HG02884 (cell line): Measurements from ENCODE around the gene EXD3.
"Not testable (repeated sequence)": the region's sequence is repeated elsewhere in the genome, so short reads cannot be mapped to it uniquely, and the experiment has no call there.

Experiments
- ATAC-seq: cut with Tn5 transposase; IDR thresholded peaks from one replicate; pipeline ENCODE4 v1.9.1; 2021; ENCODE audit warnings: mild to moderate bottlenecking, moderate library complexity; ENCODE audit not compliant: unreplicated experiment

The EXD3 gene

DNA sequence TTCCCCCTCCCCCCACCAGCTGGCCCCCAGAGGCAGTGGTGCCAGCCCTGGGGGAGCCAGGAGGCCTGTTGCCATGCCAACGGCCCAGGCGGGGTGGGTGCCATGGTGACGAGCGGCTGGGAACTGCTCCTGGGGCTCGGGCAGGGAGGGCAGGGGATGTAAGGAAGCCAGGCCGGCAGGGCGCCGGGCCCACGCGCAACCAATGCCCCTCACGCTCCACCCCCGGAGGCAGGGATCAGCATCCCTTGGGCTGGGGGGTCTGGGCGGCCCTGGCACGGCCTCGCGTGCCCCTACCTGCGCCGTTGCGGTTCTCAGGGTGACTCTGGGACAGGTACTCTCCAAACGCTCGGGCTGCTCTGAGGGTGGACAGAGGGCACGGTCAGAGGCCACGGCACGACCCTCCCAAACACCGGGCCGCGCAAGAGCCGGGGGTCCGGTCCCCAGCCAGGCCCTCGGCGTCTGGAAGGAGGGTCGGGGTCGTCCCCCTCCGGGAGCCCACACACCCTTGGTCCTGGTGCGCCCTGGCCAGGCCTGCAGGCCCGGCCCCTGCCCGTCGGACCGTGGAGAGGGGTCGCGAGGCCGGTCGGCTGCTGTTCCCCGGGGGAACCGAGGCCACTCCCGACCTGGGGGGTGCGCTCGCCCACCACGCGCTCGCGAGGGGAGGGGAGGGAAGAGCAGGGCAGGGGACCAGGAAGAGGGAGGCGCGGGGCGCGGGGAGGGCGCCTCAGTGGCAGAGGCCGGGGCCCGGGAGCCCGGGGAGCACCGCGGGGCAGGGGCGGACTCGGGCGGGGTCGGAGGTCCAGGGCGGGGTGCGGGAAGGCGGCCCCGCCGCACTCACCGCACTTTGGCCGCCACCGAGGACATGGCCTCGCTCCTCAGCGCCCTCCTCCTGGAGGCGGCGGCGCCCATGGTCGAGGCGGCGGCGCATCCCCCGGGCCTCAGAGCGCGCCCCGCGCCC lies 35.5 kb upstream of the EXD3 start:
- ATAC-seq: peak; percentile 1

DNA sequence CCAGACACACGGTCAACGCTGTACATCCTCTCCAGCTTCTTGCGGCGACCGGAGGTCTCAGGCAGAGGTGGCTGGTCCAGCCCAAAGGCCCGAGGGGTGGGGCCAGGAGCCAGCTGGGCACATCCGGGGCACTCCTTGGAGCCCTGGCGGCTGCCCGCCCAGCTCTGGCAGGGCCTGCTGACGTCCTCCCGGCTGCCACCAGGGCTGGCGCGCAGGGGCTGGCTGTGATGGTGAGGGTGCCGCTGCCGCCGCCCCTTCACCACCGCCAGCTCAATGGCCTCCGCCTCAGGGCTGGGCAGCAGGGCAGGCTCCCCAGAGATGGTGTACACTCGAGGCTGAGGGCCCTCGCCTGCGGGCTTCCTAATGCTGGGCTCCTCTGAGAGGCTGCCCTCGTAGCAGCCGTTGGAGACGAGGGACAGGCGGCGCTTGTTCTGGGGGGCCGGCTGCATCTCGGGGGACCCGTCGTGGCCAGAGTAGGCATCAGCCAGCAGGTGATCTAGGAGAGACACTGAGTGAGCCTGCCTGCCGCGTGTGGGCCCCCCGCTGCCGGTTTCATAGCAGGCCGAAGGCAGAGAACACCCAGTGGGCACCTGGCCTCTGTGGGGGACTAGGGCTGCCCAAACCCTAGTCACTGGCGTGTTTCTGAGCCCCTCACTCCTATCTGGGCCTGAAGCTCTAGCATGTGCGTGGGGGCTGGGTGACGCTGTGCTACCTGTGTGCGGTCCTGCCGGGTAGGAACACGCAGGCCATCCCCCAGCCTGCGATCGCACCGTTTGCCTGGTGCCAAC lies 34.6 kb upstream of the EXD3 start:
- no peak for ATAC-seq

DNA sequence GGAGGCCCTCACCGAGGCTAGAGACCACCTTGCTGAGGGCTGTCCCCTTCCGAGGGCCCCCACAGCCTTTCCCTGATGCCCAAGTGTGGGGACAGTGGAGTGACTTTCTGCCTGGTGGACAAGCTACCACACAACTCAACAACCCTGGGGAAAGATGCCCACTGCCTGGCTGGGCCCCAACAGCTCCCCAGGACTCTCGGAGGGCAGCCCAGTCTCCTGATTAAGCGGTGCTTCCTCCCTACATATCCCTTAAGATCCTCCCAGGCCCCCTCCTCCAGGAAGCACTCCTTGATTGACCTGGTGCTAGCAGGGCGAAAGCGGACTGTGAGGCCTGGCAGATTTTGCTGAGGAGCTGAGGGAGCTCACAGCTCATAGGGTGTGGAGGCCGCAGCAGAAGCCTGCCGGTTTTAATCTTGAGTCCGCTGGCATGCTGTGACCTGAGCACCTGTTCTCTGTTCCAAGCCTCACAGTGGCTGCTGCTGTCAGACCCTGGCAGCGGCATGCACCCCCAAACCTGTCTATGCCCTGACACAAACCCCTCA lies 34.0 kb upstream of the EXD3 start:
- no peak for ATAC-seq

DNA sequence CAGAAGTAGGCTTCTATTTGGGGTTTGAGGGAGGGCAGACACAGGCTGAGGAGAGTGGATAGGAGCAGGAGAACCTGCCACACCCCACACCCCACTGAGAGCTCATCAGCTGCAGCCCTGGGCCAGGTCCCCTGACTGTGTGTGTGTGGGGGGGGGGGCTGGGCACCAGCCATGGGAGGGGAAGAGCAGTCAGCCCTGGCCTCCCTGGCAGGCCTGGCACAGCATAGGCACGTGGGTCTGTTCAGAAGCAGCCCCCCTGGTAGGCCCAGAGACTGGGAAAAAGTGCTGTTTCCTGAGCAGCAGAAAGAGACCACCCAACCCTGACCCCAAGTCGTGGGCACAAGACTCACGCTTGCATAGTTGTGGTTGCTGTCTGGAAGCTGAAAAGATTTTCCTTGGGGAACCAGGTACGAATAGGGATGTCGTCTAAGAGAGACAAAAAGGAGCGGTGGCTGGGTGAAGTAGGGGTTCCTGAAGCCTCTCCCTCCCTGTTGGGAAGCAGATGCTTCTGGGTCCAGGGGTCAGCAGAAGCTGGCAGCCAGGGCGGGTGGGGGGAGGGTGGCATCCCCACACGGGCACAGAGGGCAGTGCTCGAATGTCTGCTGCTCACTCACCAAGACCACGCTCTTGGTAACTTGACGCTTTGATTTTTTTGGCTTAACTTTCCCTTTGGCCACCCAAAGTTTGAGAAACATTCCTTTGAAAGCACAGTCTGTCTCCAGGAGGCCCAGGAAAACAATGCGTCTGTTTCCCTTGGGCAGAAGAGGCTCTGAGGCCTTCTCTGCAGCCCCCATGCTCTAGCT lies 33.3 kb upstream of the EXD3 start:
- no peak for ATAC-seq

DNA sequence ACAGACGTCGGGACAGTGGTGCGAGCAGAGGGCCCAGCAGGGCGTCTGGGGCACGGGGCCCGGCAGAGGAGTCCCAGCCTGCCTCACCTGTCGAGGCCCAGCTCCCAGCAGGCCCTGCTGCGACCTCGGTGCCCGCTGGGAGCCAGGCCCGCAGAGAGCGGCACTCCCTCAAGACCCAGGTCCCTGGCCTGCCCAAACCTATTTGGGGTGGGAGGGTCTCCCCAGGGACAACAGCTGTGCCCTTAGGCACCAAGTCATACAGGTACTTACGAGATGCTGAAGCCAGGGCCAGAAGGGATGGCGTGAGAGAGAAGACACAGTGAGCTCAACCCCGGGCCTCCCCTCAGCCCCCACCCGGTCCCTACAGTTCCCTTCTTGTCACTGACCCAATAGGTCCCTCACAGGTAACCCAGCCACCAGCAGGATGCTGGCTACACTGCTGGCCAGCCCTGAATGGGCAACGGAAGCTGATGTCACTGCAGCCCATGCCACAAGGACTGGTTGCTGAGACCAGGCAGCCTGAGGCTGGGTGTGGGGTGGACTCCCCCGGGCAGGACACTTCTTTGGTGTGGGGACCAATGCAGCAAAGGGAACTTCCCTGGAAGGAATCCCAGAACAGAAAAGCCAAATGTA lies 32.5 kb upstream of the EXD3 start:
- ATAC-seq: no peak

DNA sequence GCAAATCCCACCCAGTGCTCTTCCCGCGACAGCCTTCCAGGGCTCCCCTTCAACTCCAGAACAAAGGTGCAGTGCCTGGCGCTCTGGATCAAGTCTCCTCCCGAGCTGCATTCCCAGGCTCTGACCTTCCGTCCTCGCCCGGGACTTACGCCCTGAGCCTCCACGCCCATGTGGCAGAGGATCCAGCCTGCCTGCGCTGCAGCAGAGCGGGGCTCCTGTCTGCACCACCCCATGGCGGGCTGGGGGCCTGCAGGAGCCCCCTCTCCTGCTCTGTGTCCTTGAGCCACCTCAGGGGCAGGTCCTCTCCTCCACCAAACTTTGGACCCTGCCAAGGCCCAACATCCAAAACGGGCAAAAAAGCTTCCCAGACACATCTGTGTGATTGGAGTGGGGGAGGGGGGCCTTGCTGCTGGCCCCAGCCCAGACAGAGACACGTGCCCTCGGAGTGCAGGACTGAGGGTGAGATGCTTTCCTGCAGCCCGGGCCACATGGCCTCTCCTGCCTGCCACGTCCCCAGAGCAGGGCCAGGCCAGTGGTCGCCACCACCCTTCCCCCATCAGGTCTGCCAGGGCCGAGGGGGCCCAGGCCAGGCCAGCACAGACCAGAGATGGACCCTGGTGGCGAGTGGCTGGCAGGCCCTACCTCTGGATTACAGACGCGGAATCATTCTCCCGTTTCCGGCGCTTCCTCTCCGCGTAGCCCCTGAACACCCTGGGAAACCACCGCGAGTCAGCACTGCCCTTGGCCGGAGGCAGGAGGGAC lies 31.8 kb upstream of the EXD3 start:
- no peak for ATAC-seq

DNA sequence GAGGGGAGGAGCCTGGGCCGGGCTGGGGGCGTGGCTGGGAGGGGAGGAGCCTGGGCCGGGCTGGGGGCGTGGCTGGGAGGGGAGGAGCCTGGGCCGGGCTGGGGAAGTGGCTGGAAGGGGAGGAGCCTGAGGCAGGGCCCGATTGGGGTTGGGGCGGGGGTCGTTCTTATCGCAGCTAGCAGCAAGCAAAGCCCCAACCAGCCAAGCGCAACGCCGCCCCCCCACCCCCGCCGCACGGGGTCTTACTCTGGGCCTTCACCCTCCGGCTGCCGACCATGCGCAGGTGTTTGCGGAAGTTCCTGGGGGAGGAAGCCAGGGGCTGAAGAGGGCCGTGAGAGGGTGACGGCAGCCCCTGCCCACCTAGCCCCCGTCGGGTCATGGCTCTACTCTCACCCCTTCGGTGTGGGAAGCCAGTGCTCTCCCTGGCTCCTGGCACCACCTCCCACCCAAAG lies 31.2 kb upstream of the EXD3 start:
- ATAC-seq: no peak

DNA sequence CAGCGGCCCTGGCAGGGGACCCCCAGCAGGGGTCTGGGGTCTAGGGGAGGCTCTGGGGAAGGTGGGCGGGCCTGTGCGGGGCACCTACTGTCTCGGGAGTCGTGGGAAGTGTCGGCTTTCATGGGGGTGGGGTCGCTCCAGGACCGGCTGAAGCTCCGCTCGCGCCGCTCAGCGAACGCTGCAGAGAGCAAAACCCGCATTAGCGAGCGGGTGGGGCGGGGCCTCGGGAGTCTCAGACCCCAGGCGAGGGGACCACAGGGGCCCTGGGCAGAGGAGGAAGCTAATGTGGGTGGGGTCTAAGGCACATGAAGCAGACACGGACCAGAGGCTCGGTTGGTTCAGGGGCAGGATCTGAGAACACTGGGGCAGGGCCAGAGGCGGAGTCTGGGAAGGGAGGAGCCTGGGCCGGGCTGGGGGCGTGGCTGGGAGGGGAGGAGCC lies 30.7 kb upstream of the EXD3 start:
- ATAC-seq: no peak

DNA sequence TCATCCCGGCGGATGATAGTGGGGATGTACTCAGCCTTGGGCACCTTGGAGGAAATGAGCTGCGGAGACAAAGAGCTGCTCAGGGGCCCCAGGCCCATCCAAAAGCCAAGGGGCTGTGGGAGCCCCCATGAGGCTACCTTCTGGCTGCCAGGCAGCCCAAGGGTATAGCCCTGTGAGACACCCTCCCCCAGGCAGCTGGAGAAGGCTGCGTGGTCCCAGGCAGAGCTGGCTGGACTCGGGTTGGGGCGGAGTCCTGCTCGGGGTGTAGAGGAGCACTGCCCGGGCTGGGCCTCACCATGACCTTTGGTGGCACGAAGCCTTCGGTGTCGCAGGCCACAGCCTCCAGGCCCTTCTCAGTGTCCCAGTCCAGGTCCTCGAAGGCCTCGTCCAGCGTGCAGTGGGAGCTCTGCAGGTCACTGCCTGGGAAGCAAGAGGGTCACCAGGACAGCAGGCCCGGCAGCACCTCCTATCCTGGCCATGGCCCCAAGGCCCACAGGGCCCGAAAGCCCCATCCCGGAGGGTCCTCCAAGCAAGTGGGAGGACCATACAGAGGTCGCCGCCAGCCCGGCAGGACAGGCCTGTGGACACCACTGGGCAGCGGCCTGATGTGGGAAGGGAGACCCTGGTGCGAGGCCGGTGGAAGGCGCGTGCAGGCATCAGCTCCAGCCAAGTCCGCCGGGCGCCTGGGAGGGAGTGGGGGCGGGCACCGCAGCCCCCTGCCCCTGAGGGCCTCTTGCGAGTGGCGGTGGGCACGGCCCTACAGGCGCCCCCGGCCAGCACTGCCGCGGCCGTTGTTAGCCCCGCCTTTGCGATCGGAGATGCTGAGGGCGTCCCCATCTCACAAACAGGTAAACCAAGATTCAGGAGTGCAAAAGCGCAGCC lies 30.0 kb upstream of the EXD3 start:
- no peak for ATAC-seq

DNA sequence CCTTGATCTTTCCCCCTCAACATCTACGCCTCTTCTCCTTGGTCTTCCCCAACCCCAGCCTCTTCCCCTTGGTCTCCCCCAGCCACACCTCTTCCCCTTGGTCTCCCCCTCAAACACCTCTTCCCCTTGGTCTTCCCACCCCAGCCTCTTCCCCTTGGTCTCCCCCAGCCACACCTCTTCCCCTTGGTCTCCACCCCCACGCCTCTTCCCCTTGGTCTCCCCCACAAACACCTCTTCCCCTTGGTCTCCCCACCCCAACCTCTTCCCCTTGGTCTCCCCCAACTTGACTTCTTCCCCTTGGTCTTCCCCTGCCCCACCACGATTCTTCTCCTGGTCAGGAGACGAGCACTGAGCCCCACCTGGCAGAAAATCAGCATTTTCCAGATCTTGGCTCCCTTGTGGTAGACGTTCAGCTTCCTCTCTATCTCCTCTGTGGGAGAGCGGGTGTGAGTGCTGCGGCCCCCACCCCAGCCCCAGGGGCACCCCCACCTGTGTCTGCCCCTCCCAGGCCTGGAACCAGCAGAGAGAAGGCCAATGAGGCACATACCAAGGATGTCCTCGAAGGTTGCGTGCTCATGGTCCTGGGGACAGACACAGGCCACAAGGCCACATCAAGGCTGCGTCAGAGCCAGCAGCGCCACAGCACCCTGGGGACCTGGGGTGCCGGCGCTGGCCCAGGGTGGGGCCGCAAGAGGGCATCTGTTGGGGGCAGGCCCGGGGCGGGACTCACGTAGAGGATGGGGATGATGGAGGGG lies 29.2 kb upstream of the EXD3 start:
- ATAC-seq: no peak

DNA sequence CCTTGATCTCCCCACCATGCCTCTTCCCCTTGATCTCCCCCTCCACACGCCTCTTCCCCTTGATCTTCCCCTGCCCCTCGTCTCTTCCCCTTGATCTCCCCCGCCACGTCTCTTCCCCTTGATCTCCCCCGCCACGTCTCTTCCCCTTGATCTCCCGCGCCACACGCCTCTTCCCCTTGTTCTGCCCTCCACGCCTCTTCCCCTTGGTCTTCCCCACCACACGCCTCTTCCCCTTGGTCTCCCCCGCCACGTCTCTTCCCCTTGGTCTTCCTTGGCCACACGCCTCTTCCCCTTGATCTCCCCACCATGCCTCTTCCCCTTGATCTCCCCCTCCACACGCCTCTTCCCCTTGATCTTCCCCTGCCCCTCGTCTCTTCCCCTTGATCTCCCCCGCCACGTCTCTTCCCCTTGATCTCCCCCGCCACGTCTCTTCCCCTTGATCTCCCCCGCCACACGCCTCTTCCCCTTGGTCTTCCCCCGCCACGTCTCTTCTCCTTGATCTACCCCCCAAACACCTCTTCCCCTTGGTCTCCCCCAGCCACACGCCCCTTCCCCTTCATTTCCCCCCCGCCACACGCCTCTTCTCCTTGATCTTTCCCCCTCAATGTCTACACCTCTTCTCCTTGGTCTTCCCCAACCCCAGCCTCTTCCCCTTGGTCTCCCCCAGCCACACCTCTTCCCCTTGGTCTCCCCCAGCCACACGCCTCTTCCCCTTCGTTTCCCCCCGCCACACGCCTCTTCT lies 28.5 kb upstream of the EXD3 start:
- ATAC-seq: not testable (repeated sequence)

DNA sequence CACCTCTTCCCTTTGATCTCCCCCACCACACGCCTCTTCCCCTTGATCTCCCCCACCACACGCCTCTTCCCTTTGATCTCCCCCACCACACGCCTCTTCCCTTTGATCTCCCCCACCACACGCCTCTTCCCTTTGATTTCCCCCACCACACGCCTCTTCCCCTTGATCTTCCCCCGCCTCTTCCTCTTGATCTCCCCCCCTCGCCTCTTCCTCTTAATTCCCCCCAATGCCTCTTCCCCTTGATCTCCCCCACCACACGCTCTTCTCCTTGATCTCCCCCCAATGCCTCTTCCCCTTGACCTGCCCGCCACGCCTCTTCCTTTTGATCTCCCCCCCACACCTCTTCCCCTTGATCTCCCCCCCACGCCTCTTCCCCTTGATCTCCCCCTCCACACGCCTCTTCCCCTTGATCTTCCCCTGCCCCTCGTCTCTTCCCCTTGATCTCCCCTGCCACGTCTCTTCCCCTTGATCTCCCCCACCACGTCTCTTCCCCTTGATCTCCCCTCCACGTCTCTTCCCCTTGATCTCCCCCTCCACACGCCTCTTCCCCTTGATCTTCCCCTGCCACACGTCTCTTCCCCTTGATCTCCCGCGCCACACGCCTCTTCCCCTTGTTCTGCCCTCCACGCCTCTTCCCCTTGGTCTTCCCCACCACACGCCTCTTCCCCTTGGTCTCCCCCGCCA lies 27.7 kb upstream of the EXD3 start:
- ATAC-seq: not testable (repeated sequence)

DNA sequence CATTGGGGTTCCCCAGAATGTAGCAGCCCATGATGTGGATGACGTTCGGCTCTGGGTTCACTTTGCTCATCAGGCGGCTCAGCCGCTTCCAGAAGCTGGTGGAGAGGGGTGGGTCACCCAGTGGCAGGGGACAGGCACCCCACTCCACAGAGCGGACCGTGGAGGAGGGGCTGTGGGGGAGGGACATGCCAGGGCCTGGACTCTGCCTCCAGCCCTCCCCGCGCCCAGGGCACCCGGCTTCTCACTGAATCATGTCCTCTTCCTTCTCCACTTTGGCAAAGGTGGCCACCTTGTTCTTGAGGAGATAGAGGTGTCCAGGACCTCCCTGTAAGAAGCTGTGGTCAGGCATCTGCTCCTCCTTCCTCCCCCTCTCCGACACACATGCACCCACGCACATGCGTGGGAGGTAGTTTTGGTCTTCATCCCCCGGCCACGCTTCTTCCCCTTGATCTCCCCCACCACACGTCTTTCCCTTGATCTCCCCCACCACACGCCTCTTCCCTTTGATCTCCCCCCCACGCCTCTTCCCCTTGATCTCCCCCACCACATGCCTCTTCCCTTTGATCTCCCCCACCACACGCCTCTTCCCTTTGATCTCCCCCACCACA lies 27.1 kb upstream of the EXD3 start:
- ATAC-seq: no peak

DNA sequence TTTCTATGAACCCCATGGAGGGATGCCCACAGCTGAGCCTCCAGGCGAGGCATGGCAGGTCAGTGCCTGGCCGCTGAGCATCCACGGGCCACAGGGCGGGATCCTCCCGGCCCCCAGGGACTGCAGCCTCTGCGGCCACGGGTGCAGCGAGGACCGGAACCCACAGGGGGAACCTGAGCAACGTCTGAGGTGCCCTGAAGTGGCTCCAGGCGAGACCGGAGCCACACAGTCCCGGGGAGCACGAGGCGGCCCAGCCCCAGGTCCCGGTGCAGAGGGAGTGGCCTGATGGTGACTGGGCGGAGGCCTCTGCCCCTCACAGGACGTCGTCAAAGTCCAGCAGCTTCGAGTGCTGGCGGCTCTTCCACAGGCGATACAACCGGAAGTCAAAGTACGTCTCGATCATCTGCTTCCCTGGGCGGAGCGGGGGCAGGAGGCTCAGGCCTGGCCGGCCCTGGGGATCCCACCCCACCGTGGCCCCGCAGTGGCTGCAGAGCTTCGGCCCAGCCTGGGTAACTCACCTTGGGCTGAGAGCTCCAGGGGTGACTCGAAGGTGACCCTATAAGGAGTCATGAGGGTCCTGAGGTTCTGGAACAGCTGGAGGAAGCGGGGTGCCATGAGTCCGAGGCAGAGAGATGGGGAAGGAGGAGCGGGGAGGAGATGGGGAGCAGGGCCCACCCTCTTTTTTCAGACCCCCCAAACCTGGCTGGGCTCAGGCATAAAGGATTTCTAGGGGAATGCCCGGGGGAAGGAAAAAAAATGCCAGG lies 26.3 kb upstream of the EXD3 start:
- no peak for ATAC-seq

DNA sequence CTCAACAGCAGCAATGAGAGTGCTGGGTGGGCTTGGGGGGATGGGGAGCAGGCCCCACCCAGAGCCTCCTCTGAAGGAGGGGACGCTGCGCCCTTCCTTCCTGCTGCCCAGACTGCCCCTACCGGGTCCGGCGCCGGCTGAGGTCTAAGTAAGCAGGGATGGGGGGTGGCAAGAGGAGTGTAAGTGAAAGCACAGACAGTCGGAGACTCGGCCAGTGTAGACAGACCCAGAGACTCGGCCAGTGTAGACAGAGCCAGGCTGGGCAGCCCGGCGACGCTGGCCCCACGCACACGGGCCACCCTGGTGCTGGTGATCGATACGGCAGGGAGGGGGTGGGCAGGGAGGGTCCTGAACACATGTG lies 25.6 kb upstream of the EXD3 start:
- no peak for ATAC-seq
